HT1080 (cell line): ENCODE measurements around the gene WDPCP. TPM values are rescaled to one million over a fixed set of nuclear protein-coding genes. Genes with fewer than 3 reads are reported as not detected.
"Not testable (repeated sequence)": the region's sequence is repeated elsewhere in the genome, so short reads cannot be mapped to it uniquely, and the experiment has no call there.

ENCODE experiments used
- DNase-seq: peaks from one replicate; pipeline ENCODE4 v3.0.0-alpha.2; 2015; ENCODE audit warnings: low read depth
- small RNA-seq: library from RNA; depleted of rRNA; stranded (forward); fragments of <200 nt; gene quantifications from one replicate; pipeline ENCODE3, GENCODE V24; 2014
- total RNA-seq: library from RNA; depleted of rRNA; stranded (reverse); fragments of >200 nt; shearing (Covaris generic); gene quantifications from 2 replicates; pipeline ENCODE4 v1.2.3, GENCODE V29; 2014; rRNA removed

The WDPCP gene
- total RNA-seq, 1 experiment from 2014 or later, result 5.8 TPM

DNA sequence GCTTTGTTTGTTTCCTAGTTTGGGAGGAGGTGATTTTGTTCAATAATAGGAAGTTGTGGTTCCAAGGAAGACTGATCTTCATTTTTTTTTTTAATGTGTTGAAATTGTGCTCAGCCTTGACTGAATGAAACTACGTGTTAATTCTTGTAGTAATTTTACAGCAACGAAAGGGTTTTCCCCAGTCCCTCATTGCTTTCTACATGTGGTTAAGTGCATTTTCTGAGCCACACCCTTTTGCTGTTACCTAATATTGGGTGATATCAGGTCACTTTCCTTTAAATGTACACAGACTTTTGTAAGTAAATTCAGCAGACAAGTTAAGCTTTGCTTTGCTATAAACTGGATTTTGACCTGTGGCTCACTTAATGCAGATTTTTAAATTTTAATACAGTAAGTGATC is 464.1 kb downstream of the WDPCP start:
- no peak for DNase-seq

- DNase-seq, result no peak
Measured at GRCh38 chr2:63122921-63123320, 465.4 kb downstream of the WDPCP start.

- no peak for DNase-seq
Measured at GRCh38 chr2:63121055-63121834, 467.0 kb downstream of the WDPCP start.

- DNase-seq, result no peak
Measured at GRCh38 chr2:63118821-63119220, 469.5 kb downstream of the WDPCP start.

DNA sequence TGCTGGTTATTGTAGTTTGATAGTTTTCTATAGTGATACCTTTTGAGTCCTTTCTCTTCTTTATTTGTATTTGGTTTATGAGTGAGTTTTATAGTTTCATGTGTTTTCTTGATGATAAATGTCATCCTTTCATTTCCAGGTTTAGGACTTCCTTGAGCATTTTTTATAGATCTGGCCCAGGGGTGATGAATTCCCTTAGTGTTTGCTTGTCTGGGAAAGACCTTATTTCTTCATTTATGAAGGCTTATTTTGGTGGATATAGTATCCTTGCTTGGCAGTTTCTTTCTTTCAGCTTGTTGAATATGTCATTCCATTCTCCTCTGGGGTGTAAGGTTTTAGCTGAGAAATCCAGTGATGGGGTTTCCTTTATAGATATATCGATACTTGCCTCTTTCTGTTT is 483.8 kb downstream of the WDPCP start:
- DNase-seq, result no peak

DNA sequence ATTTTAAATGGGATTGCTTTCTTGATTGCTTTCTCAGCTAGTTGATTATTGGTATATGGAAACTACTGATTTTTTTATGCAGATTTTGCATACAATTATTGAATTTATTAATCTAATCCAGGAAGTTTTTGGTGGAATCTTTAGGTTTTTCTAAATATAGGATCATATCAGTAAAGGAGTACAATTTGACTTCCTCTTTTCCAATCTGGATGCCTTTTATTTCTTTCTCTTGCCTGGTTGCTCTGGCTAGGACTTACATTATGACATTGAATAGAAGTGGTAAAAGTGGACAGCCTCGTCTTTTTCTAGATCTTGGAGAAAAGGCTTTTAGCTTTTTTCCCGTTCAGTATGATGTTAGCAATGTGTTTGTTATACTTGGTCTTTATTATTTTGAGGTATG is 486.3 kb downstream of the WDPCP start:
- no peak for DNase-seq

GRCh38 chr2:63099032-63099431 is 489.2 kb downstream of the WDPCP start:
- no peak for DNase-seq

- DNase-seq, result no peak
Measured at GRCh38 chr2:63096491-63096890, 491.8 kb downstream of the WDPCP start.

DNA sequence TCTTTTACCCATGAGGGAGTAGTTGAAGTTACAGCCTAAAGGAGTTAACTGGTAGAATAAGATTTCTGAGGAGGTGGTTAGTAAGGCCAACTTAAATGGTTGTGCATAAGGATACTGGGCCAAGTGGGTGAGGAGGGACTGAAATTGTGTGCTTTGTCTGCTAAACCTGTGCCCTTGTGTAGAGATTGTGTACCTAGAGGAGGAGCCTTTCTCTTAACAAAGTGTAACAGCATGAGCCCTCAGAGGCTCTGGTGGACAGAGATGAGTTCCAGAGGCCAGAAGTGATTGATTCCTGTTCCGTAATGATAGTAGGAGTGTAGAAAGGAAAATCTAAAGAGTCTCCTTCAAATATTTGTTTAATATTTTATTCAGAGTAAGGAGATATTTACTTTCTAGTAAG is 494.8 kb downstream of the WDPCP start:
- DNase-seq, result no peak

GRCh38 chr2:63092857-63093256 is 495.4 kb downstream of the WDPCP start:
- no peak for DNase-seq

GRCh38 chr2:63092401-63092800 is 495.9 kb downstream of the WDPCP start:
- no peak for DNase-seq

DNA sequence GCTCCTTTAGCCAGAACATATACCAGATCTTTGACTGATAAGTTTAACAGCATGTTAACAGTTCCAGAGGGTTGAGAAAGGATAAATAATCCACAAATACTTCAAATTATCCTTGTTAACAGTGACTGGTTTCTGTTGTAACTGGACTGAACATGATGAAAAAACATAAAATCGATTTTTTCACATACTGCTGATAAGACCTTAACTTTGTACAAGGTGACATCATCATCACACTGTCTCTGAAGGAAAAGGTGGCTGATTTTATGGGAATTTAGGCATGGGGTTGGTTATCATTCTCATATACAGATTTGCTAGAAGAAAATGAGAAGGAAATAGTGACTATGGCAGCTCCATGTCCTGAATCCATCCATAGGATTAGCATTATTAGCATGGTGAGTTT is 501.6 kb downstream of the WDPCP start:
- no peak for DNase-seq

- DNase-seq, result peak; percentile 17
Measured at GRCh38 chr2:63081404-63081803, 506.9 kb downstream of the WDPCP start.

DNA sequence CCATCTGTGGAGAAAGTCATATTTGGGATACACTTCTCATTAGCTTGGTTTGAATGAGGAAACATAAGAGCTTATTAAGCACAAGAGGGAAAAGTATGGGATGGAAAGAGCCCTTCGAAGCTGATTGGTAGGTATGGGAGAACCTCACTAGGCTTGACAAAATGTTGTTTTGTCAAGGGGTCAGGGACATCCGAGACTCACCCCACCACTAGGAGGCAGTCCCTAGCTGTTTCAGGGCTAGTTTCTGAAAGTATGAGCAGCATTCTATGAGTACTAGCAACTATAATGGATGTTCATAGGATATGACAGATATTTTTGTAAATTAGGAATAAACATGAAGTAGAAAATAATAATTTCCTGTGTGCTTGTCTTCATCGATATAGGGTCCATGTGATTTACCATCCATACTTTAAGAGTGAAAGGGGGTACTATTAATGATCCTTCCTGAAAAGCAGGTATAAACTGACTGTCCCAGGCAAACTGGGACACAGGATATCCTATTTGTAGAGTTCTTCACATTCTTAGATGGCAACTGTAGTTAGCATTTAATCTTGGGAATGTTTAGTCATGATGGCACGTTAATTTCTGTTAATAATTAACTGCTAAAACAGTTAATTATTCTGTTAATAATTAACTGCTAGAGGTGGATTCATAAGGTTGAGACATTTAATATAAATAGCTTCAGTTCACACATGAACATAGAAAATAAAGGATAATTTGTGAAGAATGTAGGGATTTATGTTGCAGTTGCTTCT is 509.2 kb downstream of the WDPCP start:
- DNase-seq, result peak; percentile 31

- DNase-seq, result not testable (repeated sequence)
Measured at GRCh38 chr2:63074399-63074798, 513.9 kb downstream of the WDPCP start.

DNA sequence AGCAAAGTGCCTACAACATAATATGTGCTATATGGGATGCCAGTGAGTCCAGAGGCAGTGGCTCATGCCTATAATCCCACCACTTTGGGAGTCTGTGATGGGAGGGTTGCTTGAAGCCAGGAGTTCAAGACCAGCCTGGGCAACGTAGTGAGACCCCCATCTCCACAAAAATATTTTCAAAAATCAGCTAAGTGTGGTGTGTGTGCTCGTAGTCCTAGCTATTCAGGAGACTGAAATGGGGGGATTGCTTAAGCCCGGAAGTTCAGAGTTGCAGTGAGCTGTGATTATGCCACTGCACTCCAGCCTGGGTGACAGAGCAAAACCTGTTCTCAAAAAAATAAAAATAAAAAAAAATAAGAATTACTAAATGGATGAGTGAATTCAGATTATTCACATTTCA is 514.3 kb downstream of the WDPCP start:
- no peak for DNase-seq

DNA sequence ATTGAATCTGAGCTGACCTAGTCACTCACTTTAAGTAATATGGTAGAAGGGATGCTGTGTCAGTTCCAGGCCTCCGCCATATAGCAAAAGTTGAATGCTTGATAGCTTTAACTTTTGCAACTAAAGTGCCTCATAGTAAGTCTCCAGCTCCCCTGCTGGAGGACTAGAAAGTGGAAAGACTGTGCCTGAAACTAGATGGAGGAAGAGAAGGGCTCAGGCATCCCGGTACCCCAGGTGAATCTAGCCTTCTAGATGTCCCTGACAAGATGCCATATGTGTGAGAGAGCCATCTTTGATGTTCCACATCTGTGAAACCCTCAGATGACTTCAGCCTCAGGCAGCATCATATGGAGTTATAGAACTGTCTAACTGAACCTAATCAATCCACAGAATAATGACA is 516.6 kb downstream of the WDPCP start:
- DNase-seq, result no peak

Small RNA genes lying within 50 kb of the gene (small RNA-seq; reads per million reads assigned to genes)
- gene RF00017, result not detected

Other genes with a start within 250 kb of the WDPCP start
- gene MDH1, start 486 bp upstream of the WDPCP start, total RNA-seq, result 295 and 321 TPM in 2 replicates